DMS114 treated with DMSO at 0.1 percent for 48 hours (cell line): ENCODE results near the gene CCR5AS.

ENCODE experiments used
- DNase-seq: peaks from one replicate; lab custom pipeline; 2025; ENCODE audit not compliant: unreplicated experiment; lab: John Stamatoyannopoulos, UW

The CCR5AS gene

DNA sequence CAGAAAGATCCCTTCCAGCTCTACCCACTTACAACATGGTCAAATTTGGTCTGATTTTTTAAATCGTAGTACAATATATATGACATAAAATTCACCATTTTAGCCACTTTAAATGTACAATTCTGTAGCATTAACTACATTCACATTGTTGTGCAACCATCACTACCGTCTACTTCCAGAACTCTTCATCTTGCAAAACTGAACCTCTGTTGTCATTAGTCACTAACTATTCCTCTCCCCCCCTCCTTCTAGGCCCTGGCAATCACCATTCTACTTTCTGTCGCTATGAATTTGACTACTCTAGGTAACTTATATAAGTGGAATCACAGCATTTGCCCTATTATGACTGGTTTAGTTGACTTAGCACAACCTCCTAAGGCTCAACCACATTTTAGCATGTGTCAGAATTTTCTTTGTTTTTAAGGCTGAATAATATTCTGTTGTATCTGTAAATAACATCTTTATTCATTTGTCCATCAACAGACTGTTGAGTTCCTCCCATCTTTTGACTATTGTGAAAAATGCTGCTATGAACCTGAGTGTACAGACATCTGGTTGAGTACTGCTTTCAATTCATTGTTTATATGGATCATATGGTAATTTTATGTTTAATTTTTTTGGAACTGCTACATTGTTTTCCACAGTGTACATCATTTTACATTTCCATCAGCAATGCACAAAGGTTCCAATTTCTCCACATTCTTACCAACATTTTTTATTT, 88.5 kb downstream of the CCR5AS start:
- DNase-seq = no peak

DNA sequence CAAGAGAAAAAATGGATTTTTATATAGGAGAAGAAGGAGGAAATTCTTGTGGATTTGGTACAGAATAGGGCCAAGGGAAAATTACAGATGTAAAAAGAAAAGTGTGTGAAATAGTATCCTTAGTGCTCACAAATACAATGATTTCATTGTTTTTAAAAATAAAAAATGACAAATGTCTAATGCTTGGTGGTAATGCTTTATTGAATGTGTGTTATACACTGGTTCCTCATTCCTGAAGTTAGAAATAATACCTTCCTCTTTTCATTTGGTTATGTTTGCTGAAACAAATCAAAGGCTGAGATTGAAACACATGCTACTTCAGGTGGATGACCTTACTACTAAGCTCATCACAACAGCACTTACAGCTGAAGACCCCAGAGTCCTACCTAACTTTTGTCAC, 90.7 kb downstream of the CCR5AS start:
- DNase-seq = no peak

DNA sequence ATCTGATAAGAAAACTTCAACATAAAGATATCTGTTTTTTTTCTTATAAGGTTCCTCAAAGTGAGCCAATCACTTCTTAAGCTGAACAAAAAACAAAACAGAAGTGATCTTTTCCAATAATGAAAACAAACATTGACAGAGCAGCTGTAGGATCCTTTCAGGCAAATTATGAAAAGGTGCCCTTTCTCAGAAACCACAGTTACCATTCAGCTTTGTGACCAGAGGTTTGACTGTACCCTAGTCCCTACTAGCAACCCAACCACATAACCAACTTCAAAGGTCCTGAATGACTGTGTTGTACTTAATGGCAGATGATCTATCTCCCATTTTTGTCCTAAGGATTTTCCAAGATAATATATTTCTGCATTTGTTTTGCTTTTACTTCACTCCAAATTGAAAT, 92.3 kb downstream of the CCR5AS start:
- no peak for DNase-seq
